ENCODE measurements around the gene KCNQ1.

DNA sequence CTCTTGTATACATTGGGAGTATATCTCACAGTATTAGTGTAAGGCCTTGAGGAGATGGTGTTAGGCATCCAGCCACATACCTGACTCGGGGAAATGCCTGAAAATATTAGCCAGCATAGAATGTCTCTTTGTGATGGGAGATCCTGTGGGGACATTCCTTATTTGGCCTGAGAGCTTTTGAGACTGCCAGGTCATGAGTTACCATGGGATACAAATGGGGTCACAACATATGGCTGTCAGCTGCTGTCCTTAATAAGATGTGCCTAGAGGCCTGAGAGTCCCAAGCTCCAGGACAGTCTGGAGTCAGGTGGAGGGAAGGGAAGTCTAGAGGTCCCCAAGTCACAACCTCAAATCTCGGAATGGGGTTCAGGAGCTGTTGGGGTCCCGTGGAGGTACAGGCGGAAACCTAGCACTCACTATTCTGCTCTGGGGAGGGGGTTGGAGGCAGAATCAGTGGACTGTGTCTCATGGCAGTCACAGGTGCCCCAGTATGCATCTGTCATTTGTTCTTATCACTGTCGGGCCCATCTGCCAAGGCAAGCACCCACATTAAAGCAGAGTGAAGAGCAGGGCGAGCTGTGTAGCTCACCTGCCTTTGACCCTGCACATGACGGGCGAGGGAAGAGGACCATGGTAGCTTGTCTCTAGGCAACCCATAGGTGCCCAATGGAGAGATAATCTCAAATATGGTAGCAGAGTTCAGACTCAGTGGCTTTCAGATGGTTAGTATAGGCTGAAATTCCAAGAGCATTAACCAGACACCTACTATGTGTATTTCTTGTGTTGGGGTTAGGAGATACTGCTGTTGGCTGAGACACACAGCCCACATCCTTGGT is 225.0 kb downstream of the KCNQ1 start:
- TF ChIP-seq POLR2A (IDR thresholded peaks at IDR 0.05; ENCODE audit: low read depth, low read length) (no peak), POLR2AphosphoS5 (IDR thresholded peaks at IDR 0.05; ENCODE audit: low read depth, low read length) (no peak)

All from GM12892 (cell line).